ACC112 (cell line): ENCODE results near the gene LAMA2.

Experiments used
- H2AFZ ChIP-seq: fragments of 200-600 bp; sonication (generic); one replicate; pipeline ENCODE4 v1.6.0; 2017; ENCODE audit warnings: antibody characterized with exemption, low read length; ENCODE audit not compliant: unreplicated experiment
- H3K27ac ChIP-seq: fragments of 200-600 bp; sonication (generic); 2 replicates; pipeline ENCODE4 v1.5.1; 2014; ENCODE audit warnings: low read depth, mild to moderate bottlenecking, antibody characterized with exemption, low read length, moderate library complexity
- H3K27me3 ChIP-seq: fragments of 200-600 bp; sonication (generic); 2 replicates; pipeline ENCODE4 v1.6.1; 2014; ENCODE audit warnings: mild to moderate bottlenecking, antibody characterized with exemption, low read length, moderate library complexity, mixed read lengths; ENCODE audit not compliant: insufficient read depth
- H3K36me3 ChIP-seq: fragments of 200-600 bp; sonication (generic); 2 replicates; pipeline ENCODE4 v1.6.1; 2016; ENCODE audit warnings: mild to moderate bottlenecking, antibody characterized with exemption, low read length, moderate library complexity, mixed read lengths; ENCODE audit not compliant: insufficient read depth
- H3K4me1 ChIP-seq: fragments of 200-600 bp; sonication (generic); one replicate; pipeline ENCODE4 v1.6.1; 2016; ENCODE audit warnings: low read length, mixed read lengths; ENCODE audit not compliant: insufficient read depth, unreplicated experiment, control insufficient read depth
- H3K4me3 ChIP-seq: fragments of 200-600 bp; sonication (generic); 2 replicates; pipeline ENCODE4 v1.5.1; 2014; ENCODE audit warnings: mild to moderate bottlenecking, low read depth, low read length
- H3K79me2 ChIP-seq: fragments of 200-600 bp; sonication (generic); one replicate; pipeline ENCODE4 v1.6.0; 2016; ENCODE audit warnings: low read length; ENCODE audit not compliant: control insufficient read depth, unreplicated experiment, insufficient read depth

The LAMA2 gene

DNA sequence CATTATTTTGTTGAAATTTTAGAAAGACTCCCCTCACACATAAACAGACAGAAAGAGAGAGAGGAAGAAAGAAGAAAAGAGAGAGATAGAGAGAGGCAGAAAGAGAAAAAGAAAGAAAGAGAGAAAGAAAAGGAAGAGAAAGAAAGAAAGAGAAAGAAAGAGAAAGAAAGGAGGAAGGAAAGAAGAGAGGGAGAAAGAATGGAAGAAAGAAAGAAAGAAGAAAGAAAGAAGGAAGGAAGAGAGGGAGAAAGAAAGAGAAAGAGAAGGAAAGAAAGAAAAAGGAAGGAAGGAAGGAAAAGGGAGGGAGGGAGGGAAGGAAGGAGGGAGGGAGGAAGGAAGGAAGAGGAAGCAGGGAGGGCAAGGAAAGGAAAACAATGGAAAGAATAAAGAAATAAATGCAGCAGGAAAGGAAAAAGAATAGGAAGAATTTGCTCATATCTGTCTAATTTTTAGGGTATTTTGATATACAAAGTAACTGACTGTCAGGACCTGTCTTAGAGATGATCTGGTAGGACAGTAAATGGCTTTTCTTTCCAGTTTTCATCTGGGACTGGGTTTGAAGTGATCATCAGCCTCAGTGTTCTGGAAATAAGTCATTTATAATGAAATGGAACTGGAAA is 325.6 kb downstream of the LAMA2 start:
- no peaks in the 10 kb centered on the region for H3K79me2 ChIP-seq
- H3K36me3 ChIP-seq: no peaks in the 10 kb centered on the region; the same call in 1 of the 2 replicates
- no peak overlapping the region for H3K27ac ChIP-seq
- no peaks in the 10 kb centered on the region for H3K27me3 ChIP-seq
- H2AFZ ChIP-seq: no peak overlapping the region
- H3K4me1 ChIP-seq: no peaks in the 10 kb centered on the region
- H3K4me3 ChIP-seq: no peak overlapping the region

DNA sequence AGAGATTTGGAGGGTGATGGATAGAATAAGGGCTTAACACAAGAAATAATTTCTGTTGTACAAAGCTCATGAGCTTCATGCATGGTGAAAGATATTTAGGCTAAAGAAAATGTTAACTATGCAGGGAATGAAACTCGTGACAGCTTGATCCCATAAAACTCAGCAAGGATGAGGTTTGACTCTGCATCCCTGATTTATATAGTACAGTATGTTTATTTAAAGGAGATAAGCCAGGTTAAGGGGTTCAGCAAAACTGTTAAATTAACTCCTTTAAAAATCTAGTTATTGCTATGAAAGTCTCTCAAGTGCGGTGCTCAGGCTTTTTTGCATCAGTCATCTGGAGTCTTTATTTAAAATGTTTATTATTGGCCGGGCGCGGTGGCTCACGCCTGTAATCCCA is 326.4 kb downstream of the LAMA2 start:
- Histone ChIP-seq H3K36me3 (no peaks in the 10 kb centered on the region; the same call in 1 of the 2 replicates), H3K27ac (no peak overlapping the region), H2AFZ (no peak overlapping the region), H3K4me1 (no peaks in the 10 kb centered on the region), H3K4me3 (no peak overlapping the region), H3K27me3 (no peaks in the 10 kb centered on the region), H3K79me2 (no peaks in the 10 kb centered on the region)

DNA sequence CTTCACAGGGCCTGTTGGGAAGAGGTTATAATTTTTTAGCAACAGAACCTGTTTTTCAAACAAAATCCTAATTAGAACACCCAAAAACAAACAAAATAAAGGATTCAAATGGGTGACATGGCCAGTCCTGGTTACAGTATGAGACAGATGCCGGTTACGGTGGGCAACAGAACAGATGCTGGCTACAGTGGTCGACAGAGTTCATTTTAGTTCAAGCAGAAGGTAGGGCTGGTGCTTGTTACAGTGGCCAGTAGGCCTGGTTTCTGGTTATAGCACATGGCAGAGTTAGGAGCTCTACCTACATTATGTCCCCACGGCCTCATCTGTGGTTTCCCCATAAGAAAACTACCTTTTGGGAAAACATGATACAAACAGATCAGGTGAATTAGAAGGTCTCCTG is 327.7 kb downstream of the LAMA2 start:
- H3K27ac ChIP-seq: no peak overlapping the region
- no peaks in the 10 kb centered on the region; the same call in 1 of the 2 replicates for H3K36me3 ChIP-seq
- no peak overlapping the region for H2AFZ ChIP-seq
- H3K79me2 ChIP-seq: no peaks in the 10 kb centered on the region
- H3K4me3 ChIP-seq: no peak overlapping the region
- no peaks in the 10 kb centered on the region for H3K4me1 ChIP-seq
- H3K27me3 ChIP-seq: no peaks in the 10 kb centered on the region

DNA sequence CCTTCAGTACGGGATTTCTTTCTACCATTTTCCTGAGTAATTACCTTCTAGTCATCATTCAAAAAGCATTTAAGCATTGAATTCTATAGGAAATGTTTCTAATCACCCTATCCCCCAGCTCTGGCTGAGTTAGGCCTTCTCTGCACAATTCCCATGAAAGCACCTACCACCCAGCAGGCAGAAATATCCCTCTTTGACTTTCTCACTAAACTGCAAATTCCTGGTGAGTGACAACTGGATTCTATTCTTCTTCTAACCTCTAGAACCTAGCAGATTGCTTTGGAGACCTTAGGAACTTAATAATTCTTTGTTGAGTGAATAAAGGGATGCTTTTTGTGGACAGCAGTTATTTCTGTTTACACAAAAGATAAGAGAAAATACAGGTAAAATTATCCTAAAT is 328.7 kb downstream of the LAMA2 start:
- no peak overlapping the region for H3K4me3 ChIP-seq
- no peaks in the 10 kb centered on the region for H3K79me2 ChIP-seq
- no peak overlapping the region for H2AFZ ChIP-seq
- H3K27me3 ChIP-seq: no peaks in the 10 kb centered on the region
- no peaks in the 10 kb centered on the region for H3K4me1 ChIP-seq
- no peaks in the 10 kb centered on the region; the same call in 1 of the 2 replicates for H3K36me3 ChIP-seq
- no peak overlapping the region for H3K27ac ChIP-seq

DNA sequence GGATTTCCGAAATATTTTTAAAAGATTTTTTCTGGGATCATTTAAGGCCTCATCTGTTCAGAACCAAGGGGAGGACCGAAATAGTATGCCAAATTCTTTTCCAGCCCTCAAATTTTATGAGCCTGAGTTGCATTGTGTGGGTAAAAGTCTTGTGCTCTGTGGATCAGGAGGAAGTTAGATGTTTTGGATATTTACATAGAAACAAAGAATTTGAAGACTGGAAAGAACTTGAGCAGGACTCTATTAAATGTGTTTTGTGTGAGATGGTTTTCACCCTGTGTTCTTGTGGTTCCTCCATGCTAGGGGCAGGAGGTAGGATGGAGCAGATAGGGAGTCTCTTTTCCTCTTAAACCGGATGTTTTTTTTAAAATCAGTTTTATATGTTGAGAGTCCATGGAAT is 329.1 kb downstream of the LAMA2 start:
- no peaks in the 10 kb centered on the region for H3K27me3 ChIP-seq
- H3K4me1 ChIP-seq: no peaks in the 10 kb centered on the region
- H3K27ac ChIP-seq: no peak overlapping the region
- H3K4me3 ChIP-seq: no peak overlapping the region
- no peak overlapping the region for H2AFZ ChIP-seq
- H3K36me3 ChIP-seq: no peaks in the 10 kb centered on the region; the same call in 1 of the 2 replicates
- H3K79me2 ChIP-seq: no peaks in the 10 kb centered on the region

DNA sequence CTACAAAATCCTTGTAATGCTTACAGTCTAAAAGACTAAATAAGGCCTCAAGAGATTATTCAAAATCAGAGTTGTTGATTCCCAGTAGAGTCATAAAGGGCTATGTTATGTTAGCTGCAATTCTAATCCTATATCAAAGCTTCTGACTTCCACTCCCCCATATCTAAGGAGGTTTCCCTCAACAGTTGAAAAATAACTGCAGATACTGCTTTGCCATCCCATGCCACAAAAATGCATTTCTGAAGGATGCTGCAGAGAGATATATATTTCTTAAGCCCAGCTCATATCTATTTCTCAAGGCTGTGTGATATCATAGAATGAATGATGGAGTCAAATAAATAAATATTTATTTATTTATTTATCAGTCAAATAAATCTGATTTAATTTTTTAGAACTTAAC is 332.3 kb downstream of the LAMA2 start:
- H3K4me1 ChIP-seq: no peaks in the 10 kb centered on the region
- H3K79me2 ChIP-seq: no peaks in the 10 kb centered on the region
- H3K36me3 ChIP-seq: no peaks in the 10 kb centered on the region; the same call in 1 of the 2 replicates
- no peak overlapping the region for H3K4me3 ChIP-seq
- H3K27me3 ChIP-seq: no peaks in the 10 kb centered on the region
- H2AFZ ChIP-seq: no peak overlapping the region
- no peak overlapping the region for H3K27ac ChIP-seq

DNA sequence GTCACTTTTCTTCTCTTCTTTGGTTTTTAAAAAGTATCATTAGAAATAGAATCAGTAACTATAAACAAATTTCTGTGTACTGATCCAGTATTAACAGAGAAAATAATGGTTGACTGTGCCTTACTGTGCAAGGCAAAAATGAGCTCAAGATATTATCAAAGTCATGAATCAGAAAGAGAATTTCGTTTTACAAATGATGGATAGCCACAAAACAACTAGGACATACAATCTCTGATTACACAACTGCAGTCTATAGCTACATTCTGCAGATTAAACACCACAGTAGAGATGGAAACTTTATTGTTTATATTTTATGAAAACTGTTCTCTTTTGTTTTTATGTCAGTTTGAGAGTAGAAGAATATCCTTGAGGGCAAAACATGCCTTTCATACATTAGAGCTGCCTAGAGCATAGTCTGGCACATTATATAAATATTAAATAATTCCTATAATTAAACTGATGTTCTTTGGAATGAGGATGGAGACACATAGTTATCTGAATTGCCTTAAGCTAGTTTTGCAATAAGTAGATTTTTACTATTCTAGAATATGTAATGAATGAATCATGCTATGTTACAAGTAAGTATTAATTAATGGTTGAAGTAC is 333.1 kb downstream of the LAMA2 start:
- no peak overlapping the region for H3K4me3 ChIP-seq
- H3K4me1 ChIP-seq: no peaks in the 10 kb centered on the region
- no peak overlapping the region for H2AFZ ChIP-seq
- H3K79me2 ChIP-seq: no peaks in the 10 kb centered on the region
- no peak overlapping the region for H3K27ac ChIP-seq
- no peaks in the 10 kb centered on the region; the same call in 1 of the 2 replicates for H3K36me3 ChIP-seq
- H3K27me3 ChIP-seq: no peaks in the 10 kb centered on the region

DNA sequence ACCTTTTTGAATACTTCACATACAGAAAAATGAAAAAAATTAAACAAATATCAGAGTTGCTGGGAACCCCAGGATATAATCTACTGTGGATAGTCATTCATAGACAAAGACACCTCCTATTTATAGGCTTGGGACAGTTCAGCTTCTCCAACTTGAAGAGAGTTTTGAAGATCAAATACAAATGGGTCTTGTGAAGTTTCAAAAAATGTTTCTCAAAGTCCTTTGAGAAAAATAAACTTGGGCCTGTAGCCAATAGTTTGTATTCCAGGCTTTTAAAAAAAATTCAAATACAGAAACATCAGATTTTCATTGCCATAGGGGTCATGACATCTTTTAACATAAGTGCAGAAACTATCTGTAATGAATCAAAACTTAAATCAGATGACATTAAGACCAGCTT is 334.8 kb downstream of the LAMA2 start:
- Histone ChIP-seq H3K36me3 (no peaks in the 10 kb centered on the region; the same call in 1 of the 2 replicates), H3K27me3 (no peaks in the 10 kb centered on the region), H2AFZ (no peak overlapping the region), H3K27ac (no peak overlapping the region), H3K4me3 (no peak overlapping the region), H3K4me1 (no peaks in the 10 kb centered on the region), H3K79me2 (no peaks in the 10 kb centered on the region)

DNA sequence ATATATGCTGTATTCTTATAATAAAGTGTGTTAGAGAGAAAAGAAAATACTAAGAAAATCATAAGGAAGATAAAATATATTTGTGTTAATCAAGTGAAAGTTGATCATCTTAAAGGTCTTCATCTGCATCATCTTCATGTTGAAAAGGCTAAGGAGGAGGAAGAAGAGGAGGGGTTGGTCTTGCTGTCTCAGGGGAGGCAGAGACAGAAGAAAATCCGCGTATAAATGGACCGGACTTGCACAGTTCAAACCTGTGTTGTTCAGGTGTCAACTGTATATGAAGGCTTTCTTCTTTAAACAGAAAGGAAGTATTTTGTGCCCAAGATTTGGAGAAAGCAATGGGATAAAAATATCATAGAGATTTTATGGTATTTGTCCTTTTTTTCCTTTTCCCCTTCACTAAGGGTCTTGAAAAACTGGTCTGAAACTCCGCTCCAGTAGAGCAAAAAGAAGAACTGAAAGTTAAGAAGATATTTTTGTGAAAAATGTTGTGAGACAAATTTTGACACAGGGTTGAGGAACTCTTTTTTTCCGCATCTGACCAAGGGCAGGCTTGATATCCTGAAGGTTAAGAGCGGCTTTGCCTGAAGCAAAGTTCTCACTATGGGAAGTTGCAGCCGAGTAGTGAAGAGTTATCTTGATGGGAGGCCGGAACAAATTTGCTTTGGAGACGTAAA is 350.7 kb downstream of the LAMA2 start:
- Histone ChIP-seq H3K4me3 (no peak overlapping the region), H3K27ac (no peak overlapping the region), H3K79me2 (no peaks in the 10 kb centered on the region), H3K4me1 (peaks cover 13% of the 10 kb centered on the region), H3K36me3 (no peaks in the 10 kb centered on the region), H3K27me3 (no peaks in the 10 kb centered on the region), H2AFZ (no peak overlapping the region)

DNA sequence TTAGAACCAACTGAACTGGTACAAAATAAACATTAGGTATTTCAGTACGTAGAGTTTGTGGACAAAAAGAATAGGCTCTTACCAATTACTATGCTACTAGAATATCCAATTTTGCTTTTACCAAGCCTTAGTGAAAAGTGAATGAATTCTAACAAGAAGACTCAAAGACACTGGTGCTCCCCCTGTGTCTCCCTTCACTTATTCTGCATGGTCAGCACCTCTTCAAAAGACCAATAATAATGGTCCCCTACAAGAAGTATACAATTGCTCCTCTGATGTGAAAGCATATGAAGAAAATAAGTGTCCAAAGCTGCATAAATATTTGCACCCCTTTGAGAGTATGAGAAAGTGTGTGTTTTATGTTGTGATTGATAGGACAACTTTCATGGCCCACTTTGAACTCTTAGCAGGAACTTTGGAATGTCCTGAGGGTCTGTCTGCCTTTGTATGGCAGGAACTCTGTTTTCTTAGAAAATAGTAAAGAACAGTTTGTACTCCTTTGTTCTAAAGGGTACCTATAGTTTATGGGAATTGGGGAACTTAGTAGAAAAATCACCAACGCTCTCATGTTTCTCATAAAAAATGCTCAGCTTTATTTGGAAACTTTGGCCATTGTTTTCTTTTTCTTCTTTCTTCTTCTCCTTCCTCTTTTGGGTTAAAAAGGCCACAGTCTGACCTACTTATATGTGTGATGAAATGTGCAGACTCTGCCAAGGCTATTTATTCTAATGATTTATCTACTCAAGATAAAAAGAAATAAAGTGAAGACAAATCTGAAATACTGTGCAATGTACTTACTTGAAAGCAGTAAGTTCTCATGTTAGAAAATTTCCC is 352.4 kb downstream of the LAMA2 start:
- peak overlapping the region; percentile 66 for H3K4me3 ChIP-seq

More for the DNA sequence above, 352.4 kb downstream of the LAMA2 start:
- no peaks in the 10 kb centered on the region for H3K27me3 ChIP-seq
- H3K79me2 ChIP-seq: no peaks in the 10 kb centered on the region
- peak overlapping the region; percentile 52 for H2AFZ ChIP-seq
- H3K27ac ChIP-seq: no peak overlapping the region
- peaks cover 13% of the 10 kb centered on the region for H3K4me1 ChIP-seq
- H3K36me3 ChIP-seq: no peaks in the 10 kb centered on the region
